Fibroblast of gingiva (primary cell): ENCODE results near the gene SMC1A.
A peak's percentile ranks its signal among the peaks of the same experiment; 100 is the strongest.
"Not testable (repeated sequence)": the region's sequence is repeated elsewhere in the genome, so short reads cannot be mapped to it uniquely, and the experiment has no call there.

ENCODE experiments used
- DNase-seq: peaks from one replicate; pipeline ENCODE4 v3.0.0-alpha.2; 2011; ENCODE audit warnings: low read depth

Gene SMC1A

GRCh38 chrX:53422086-53422860 is at the start of gene SMC1A:
Gene SMC1A (minus strand): TSS chrX:53422654. CDS start chrX:53422600, 54 bp downstream.
- peak; percentile 97 for DNase-seq

GRCh38 chrX:53471346-53471745 is 48.9 kb upstream of the SMC1A start:
- DNase-seq, result no peak

GRCh38 chrX:53468659-53469058 is 46.2 kb upstream of the SMC1A start:
- DNase-seq, result not testable (repeated sequence)

- peak; percentile 14 for DNase-seq
Observed at GRCh38 chrX:53458082-53458481, 35.6 kb upstream of the SMC1A start.

GRCh38 chrX:53456254-53456653 is 33.8 kb upstream of the SMC1A start:
- DNase-seq, result peak; percentile 72

GRCh38 chrX:53452812-53453211 is 30.4 kb upstream of the SMC1A start:
- no peak for DNase-seq

GRCh38 chrX:53449632-53450031 is 27.2 kb upstream of the SMC1A start:
- no peak for DNase-seq

- no peak for DNase-seq
Observed at GRCh38 chrX:53447441-53447840, 25.0 kb upstream of the SMC1A start.

- no peak for DNase-seq
Observed at GRCh38 chrX:53445977-53446376, 23.5 kb upstream of the SMC1A start.

GRCh38 chrX:53442322-53442631 is 19.8 kb upstream of the SMC1A start:
- no peak for DNase-seq

- DNase-seq, result peak; percentile 53
Observed at GRCh38 chrX:53441531-53442321, 19.3 kb upstream of the SMC1A start.

- peak; percentile 63 for DNase-seq
Observed at GRCh38 chrX:53440621-53441517, 18.4 kb upstream of the SMC1A start.

GRCh38 chrX:53440101-53440500 is 17.6 kb upstream of the SMC1A start:
- no peak for DNase-seq

- DNase-seq, result no peak
Observed at GRCh38 chrX:53438832-53439230, 16.4 kb upstream of the SMC1A start.

GRCh38 chrX:53438174-53438831 is 15.8 kb upstream of the SMC1A start:
- no peak for DNase-seq

GRCh38 chrX:53437206-53437605 is 14.8 kb upstream of the SMC1A start:
- DNase-seq, result no peak

GRCh38 chrX:53435997-53436396 is 13.5 kb upstream of the SMC1A start:
- peak; percentile 48 for DNase-seq

- DNase-seq, result peak; percentile 74
Observed at GRCh38 chrX:53433651-53434639, 11.5 kb upstream of the SMC1A start, which contains the start of gene HSD17B10. Gene HSD17B10 (minus strand): TSS chrX:53434370. CDS start chrX:53434345, 25 bp downstream.

- no peak for DNase-seq
Observed at GRCh38 chrX:53430231-53430630, 7.8 kb upstream of the SMC1A start.

GRCh38 chrX:53429755-53430154 is 7.3 kb upstream of the SMC1A start:
- DNase-seq, result no peak
